ENCODE results near the gene TRAPPC2B. TPM values are rescaled to one million over a fixed set of nuclear protein-coding genes. Genes with fewer than 3 reads are reported as not detected.
"Not testable (repeated sequence)": the region's sequence is repeated elsewhere in the genome, so short reads cannot be mapped to it uniquely, and the experiment has no call there.

TRAPPC2B gene
- total RNA-seq, 1 donor from 2014 or later = 10.7 TPM

- H3K4me3 ChIP-seq = peak overlapping the region; percentile 84
- no peaks in the 10 kb centered on the region for H3K9me3 ChIP-seq (ENCODE audit: low read depth)
- H3K9me3 Mint-ChIP-seq = no peaks in the 10 kb centered on the region
- no peak overlapping the region for H2AFZ ChIP-seq (replicated peaks)
- H3K79me2 ChIP-seq (ENCODE audit: low read depth) = peaks cover 17% of the 10 kb centered on the region
- H3K27me3 ChIP-seq = no peaks in the 10 kb centered on the region
- H3K4me2 ChIP-seq = peak overlapping the region; percentile 86
- peak overlapping the region; percentile 98 for H3K4me3 Mint-ChIP-seq
- H3K36me3 Mint-ChIP-seq = peaks cover 17% of the 10 kb centered on the region
- no peaks in the 10 kb centered on the region for H4K20me1 ChIP-seq (ENCODE audit: low read depth)
- H3F3A ChIP-seq (ENCODE audit: low read depth) = no peaks in the 10 kb centered on the region
- DNase-seq (ENCODE audit: low spot score) = no peak
- no peaks in the 10 kb centered on the region for H3K27me3 Mint-ChIP-seq (ENCODE audit: insufficient read depth, low read depth)
- peaks cover 7% of the 10 kb centered on the region for H3K4me1 ChIP-seq
- no peak for TF ChIP-seq EZH2phosphoT487 (IDR thresholded peaks at IDR 0.05)
- H3K27ac ChIP-seq = peak overlapping the region; percentile 30
- peak overlapping the region; percentile 28 for H3K27ac Mint-ChIP-seq
- no peaks in the 10 kb centered on the region for H3K36me3 ChIP-seq
- H3K4me1 Mint-ChIP-seq = peaks cover 9% of the 10 kb centered on the region
- peak overlapping the region; percentile 78 for H3K9ac ChIP-seq
Measured at GRCh38 chr19:57363688-57364181, 384 bp downstream of the TRAPPC2B start.

- TF ChIP-seq EZH2 (IDR thresholded peaks at IDR 0.05) = no peak
- Mint-ChIP-seq H3K27ac (no peak overlapping the region), H3K4me1 (peaks cover 9% of the 10 kb centered on the region), H3K27me3 (ENCODE audit: insufficient read depth, low read depth) (no peaks in the 10 kb centered on the region), H3K36me3 (peaks cover 15% of the 10 kb centered on the region), H3K9me3 (no peaks in the 10 kb centered on the region), H3K4me3 (no peak overlapping the region)
- Histone ChIP-seq H3K27ac (no peak overlapping the region), H3K27me3 (no peaks in the 10 kb centered on the region), H3K4me1 (peaks cover 7% of the 10 kb centered on the region), H3K9ac (no peak overlapping the region), H3K4me2 (no peak overlapping the region), H3K36me3 (no peaks in the 10 kb centered on the region), H2AFZ (replicated peaks) (no peak overlapping the region), H3F3A (ENCODE audit: low read depth) (no peaks in the 10 kb centered on the region), H3K4me3 (no peak overlapping the region), H3K9me3 (ENCODE audit: low read depth) (no peaks in the 10 kb centered on the region), H3K79me2 (ENCODE audit: low read depth) (peaks cover 17% of the 10 kb centered on the region), H4K20me1 (ENCODE audit: low read depth) (no peaks in the 10 kb centered on the region)
- DNase-seq (ENCODE audit: low spot score) = no peak
Measured at GRCh38 chr19:57366776-57367175, 3.4 kb downstream of the TRAPPC2B start.

- Histone ChIP-seq H3K27me3 (no peaks in the 10 kb centered on the region), H3F3A (ENCODE audit: low read depth) (no peaks in the 10 kb centered on the region), H4K20me1 (ENCODE audit: low read depth) (no peaks in the 10 kb centered on the region), H3K9ac (no peak overlapping the region), H2AFZ (replicated peaks) (no peak overlapping the region), H3K27ac (no peak overlapping the region), H3K36me3 (no peaks in the 10 kb centered on the region), H3K9me3 (ENCODE audit: low read depth) (no peaks in the 10 kb centered on the region), H3K4me1 (no peaks in the 10 kb centered on the region), H3K79me2 (ENCODE audit: low read depth) (no peaks in the 10 kb centered on the region), H3K4me2 (no peak overlapping the region), H3K4me3 (no peak overlapping the region)
- H3K36me3 Mint-ChIP-seq = peaks cover 52% of the 10 kb centered on the region
- H3K4me3 Mint-ChIP-seq = no peak overlapping the region
- H3K9me3 Mint-ChIP-seq = peaks cover 37% of the 10 kb centered on the region
- no peak overlapping the region for H3K27ac Mint-ChIP-seq
- no peak for DNase-seq (ENCODE audit: low spot score)
- H3K4me1 Mint-ChIP-seq = no peaks in the 10 kb centered on the region
- no peak for TF ChIP-seq EZH2phosphoT487 (IDR thresholded peaks at IDR 0.05)
- no peak for TF ChIP-seq CTCF (IDR thresholded peaks at IDR 0.05)
- no peak for TF ChIP-seq EZH2 (IDR thresholded peaks at IDR 0.05)
- peaks cover 2% of the 10 kb centered on the region for H3K27me3 Mint-ChIP-seq (ENCODE audit: insufficient read depth, low read depth)
Measured at GRCh38 chr19:57374179-57374578, 10.8 kb downstream of the TRAPPC2B start.

GRCh38 chr19:57374647-57375046, 11.3 kb downstream of the TRAPPC2B start:
- H3K79me2 ChIP-seq (ENCODE audit: low read depth); H3K9ac ChIP-seq; H3K4me3 Mint-ChIP-seq; H3F3A ChIP-seq (ENCODE audit: low read depth); H3K36me3 ChIP-seq; H3K9me3 ChIP-seq (ENCODE audit: low read depth); H4K20me1 ChIP-seq (ENCODE audit: low read depth); H3K4me2 ChIP-seq; DNase-seq (ENCODE audit: low spot score); H3K4me3 ChIP-seq; H3K4me1 ChIP-seq; H3K4me1 Mint-ChIP-seq; H3K27ac ChIP-seq; H3K27me3 ChIP-seq; H2AFZ ChIP-seq (replicated peaks); H3K27me3 Mint-ChIP-seq (ENCODE audit: insufficient read depth, low read depth); H3K27ac Mint-ChIP-seq: not testable (repeated sequence)
- H3K9me3 Mint-ChIP-seq = peaks cover 40% of the 10 kb centered on the region
- peaks cover 52% of the 10 kb centered on the region for H3K36me3 Mint-ChIP-seq

- Histone ChIP-seq H3K9me3 (ENCODE audit: low read depth) (no peaks in the 10 kb centered on the region), H4K20me1 (ENCODE audit: low read depth) (no peaks in the 10 kb centered on the region), H2AFZ (replicated peaks) (no peak overlapping the region), H3K79me2 (ENCODE audit: low read depth) (no peaks in the 10 kb centered on the region), H3K9ac (no peak overlapping the region), H3F3A (ENCODE audit: low read depth) (no peaks in the 10 kb centered on the region), H3K36me3 (no peaks in the 10 kb centered on the region), H3K4me1 (no peaks in the 10 kb centered on the region), H3K4me2 (no peak overlapping the region), H3K4me3 (no peak overlapping the region), H3K27ac (no peak overlapping the region), H3K27me3 (no peaks in the 10 kb centered on the region)
- H3K4me1 Mint-ChIP-seq = no peaks in the 10 kb centered on the region
- H3K36me3 Mint-ChIP-seq = peaks cover 50% of the 10 kb centered on the region
- peaks cover 41% of the 10 kb centered on the region for H3K9me3 Mint-ChIP-seq
- DNase-seq (ENCODE audit: low spot score) = no peak
- TF ChIP-seq EZH2 (IDR thresholded peaks at IDR 0.05) (no peak), EZH2phosphoT487 (IDR thresholded peaks at IDR 0.05) (no peak), CTCF (IDR thresholded peaks at IDR 0.05) (no peak)
- H3K4me3 Mint-ChIP-seq = no peak overlapping the region
- peaks cover 2% of the 10 kb centered on the region for H3K27me3 Mint-ChIP-seq (ENCODE audit: insufficient read depth, low read depth)
- no peak overlapping the region for H3K27ac Mint-ChIP-seq
Measured at GRCh38 chr19:57376151-57376550, 12.8 kb downstream of the TRAPPC2B start.

Measured in neural progenitor cell (in vitro differentiated cells).